ENCODE data around the gene NRG4. TPM values are rescaled to one million over a fixed set of nuclear protein-coding genes. Genes with fewer than 3 reads are reported as not detected.
A peak's percentile ranks its signal among the peaks of the same experiment; 100 is the strongest.

NRG4 gene
- total and polyA plus RNA-seq, 9 of the 15 experiments (the other 6 are each of a cell fraction or from before 2014, with no cell fraction given) = 0.33 to 2.5 (median 0.76) TPM

DNA sequence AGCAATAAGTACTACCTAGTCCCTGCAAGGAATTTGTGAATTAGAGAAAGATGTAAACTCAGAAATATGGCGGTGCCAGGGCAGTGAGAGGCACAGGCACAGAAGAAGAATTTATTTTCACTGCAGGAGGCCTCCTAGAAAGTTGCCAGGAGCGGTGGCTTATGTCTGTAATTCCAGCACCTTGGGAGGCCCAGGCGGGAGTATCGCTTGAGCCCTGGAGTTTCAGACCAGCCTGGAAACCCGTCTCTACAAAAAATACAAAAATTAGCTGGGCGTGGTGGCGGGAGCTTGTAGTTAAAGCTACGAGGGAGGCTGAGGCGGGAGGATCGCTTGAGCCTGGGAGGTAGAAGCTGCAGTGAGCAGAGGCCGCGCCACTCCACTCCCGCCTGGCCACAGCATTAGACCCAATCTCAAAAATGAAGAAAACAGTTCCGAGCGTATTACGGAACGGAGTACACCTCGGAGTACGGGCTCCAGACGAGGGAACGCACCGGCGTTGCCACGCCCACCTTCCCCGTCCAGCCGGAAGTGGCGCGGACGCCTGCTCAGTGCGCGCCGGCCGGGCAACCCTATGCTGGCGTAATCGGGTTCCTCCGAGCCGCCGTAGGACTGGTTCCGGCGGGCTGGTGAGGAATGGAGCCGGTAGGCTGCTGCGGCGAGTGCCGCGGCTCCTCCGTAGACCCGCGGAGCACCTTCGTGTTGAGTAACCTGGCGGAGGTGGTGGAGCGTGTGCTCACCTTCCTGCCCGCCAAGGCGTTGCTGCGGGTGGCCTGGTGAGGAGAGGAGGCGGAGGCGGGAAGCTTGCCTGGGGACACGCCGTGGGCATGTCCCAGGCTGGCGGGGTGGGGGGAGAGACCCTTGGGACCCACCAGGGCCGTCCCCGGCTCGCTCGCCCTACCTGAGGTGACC lies 108.6 kb downstream of the NRG4 start, which contains the start of gene FBXO22 (continued):
- TF ChIP-seq, protein P1, sequence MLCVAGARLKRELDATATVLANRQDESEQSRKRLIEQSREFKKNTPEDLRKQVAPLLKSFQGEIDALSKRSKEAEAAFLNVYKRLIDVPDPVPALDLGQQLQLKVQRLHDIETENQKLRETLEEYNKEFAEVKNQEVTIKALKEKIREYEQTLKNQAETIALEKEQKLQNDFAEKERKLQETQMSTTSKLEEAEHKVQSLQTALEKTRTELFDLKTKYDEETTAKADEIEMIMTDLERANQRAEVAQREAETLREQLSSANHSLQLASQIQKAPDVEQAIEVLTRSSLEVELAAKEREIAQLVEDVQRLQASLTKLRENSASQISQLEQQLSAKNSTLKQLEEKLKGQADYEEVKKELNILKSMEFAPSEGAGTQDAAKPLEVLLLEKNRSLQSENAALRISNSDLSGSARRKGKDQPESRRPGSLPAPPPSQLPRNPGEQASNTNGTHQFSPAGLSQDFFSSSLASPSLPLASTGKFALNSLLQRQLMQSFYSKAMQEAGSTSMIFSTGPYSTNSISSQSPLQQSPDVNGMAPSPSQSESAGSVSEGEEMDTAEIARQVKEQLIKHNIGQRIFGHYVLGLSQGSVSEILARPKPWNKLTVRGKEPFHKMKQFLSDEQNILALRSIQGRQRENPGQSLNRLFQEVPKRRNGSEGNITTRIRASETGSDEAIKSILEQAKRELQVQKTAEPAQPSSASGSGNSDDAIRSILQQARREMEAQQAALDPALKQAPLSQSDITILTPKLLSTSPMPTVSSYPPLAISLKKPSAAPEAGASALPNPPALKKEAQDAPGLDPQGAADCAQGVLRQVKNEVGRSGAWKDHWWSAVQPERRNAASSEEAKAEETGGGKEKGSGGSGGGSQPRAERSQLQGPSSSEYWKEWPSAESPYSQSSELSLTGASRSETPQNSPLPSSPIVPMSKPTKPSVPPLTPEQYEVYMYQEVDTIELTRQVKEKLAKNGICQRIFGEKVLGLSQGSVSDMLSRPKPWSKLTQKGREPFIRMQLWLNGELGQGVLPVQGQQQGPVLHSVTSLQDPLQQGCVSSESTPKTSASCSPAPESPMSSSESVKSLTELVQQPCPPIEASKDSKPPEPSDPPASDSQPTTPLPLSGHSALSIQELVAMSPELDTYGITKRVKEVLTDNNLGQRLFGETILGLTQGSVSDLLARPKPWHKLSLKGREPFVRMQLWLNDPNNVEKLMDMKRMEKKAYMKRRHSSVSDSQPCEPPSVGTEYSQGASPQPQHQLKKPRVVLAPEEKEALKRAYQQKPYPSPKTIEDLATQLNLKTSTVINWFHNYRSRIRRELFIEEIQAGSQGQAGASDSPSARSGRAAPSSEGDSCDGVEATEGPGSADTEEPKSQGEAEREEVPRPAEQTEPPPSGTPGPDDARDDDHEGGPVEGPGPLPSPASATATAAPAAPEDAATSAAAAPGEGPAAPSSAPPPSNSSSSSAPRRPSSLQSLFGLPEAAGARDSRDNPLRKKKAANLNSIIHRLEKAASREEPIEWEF (CRISPR knock-in tag; IDR thresholded peaks at IDR 0.05) = no peak
- TF ChIP-seq ZNF311 (CRISPR knock-in tag; IDR thresholded peaks at IDR 0.05) (no peak), EP400 (IDR thresholded peaks at IDR 0.05) (peak; percentile 91), TCFL5 (CRISPR knock-in tag; conservative IDR thresholded peaks at IDR 0.05) (no peak), HNRNPL (IDR thresholded peaks at IDR 0.05; ENCODE audit: low read depth, low read length) (0 out of 2 replicates have a peak, but pooled peaks have one; percentile 67), SP2 (IDR thresholded peaks at IDR 0.05; ENCODE audit: extremely low read depth, low read depth, low read length, poor library complexity, severe bottlenecking) (no peak), ASH1L (IDR thresholded peaks at IDR 0.05; ENCODE audit: borderline replicate concordance, low read depth, partially characterized antibody) (no peak)
- TF ChIP-seq, protein P2, sequence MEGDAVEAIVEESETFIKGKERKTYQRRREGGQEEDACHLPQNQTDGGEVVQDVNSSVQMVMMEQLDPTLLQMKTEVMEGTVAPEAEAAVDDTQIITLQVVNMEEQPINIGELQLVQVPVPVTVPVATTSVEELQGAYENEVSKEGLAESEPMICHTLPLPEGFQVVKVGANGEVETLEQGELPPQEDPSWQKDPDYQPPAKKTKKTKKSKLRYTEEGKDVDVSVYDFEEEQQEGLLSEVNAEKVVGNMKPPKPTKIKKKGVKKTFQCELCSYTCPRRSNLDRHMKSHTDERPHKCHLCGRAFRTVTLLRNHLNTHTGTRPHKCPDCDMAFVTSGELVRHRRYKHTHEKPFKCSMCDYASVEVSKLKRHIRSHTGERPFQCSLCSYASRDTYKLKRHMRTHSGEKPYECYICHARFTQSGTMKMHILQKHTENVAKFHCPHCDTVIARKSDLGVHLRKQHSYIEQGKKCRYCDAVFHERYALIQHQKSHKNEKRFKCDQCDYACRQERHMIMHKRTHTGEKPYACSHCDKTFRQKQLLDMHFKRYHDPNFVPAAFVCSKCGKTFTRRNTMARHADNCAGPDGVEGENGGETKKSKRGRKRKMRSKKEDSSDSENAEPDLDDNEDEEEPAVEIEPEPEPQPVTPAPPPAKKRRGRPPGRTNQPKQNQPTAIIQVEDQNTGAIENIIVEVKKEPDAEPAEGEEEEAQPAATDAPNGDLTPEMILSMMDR (IDR thresholded peaks at IDR 0.05 in 2 of 3, conservative IDR thresholded peaks at IDR 0.05 in 1 of 3; ENCODE audit: insufficient read depth in 2 of 3, low read depth in 1 of 3, low read length in 3 of 3) = no peak; a peak in 1 of 6 replicates
- TF ChIP-seq, protein P3, sequence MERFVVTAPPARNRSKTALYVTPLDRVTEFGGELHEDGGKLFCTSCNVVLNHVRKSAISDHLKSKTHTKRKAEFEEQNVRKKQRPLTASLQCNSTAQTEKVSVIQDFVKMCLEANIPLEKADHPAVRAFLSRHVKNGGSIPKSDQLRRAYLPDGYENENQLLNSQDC (CRISPR knock-in tag; IDR thresholded peaks at IDR 0.05) = no peak; the same call in none of the 2 replicates
